DOHH2 (cell line): ENCODE data around the gene ZNF684.

ENCODE experiments used
- H3F3A ChIP-seq: fragments of 200-600 bp; sonication (generic), shearing (Covaris generic); 2 replicates; pipeline ENCODE4 v1.6.0; 2016; ENCODE audit warnings: antibody characterized with exemption, mild to moderate bottlenecking; ENCODE audit not compliant: control insufficient read depth, insufficient read depth
- H3K27ac ChIP-seq: fragments of 200-600 bp; sonication (generic); 2 replicates; pipeline ENCODE4 v1.5.1; 2014; ENCODE audit warnings: low read depth, mild to moderate bottlenecking, low read length, moderate library complexity
- H3K27me3 ChIP-seq: fragments of 200-600 bp; sonication (generic); 2 replicates; pipeline ENCODE4 v1.6.1; 2014; ENCODE audit warnings: mild to moderate bottlenecking, low read length, mixed read lengths; ENCODE audit not compliant: control insufficient read depth
- H3K36me3 ChIP-seq: fragments of 200-600 bp; sonication (generic); 2 replicates; pipeline ENCODE4 v1.6.1; 2014; ENCODE audit warnings: mild to moderate bottlenecking, low read length, moderate library complexity, mixed read lengths; ENCODE audit not compliant: control insufficient read depth
- H3K4me1 ChIP-seq: fragments of 200-600 bp; sonication (generic); 2 replicates; pipeline ENCODE4 v1.6.1; 2014; ENCODE audit warnings: mild to moderate bottlenecking, low read length, mixed read lengths; ENCODE audit not compliant: control insufficient read depth
- H3K4me2 ChIP-seq: fragments of 200-600 bp; sonication (generic); 2 replicates; pipeline ENCODE4 v1.6.0; 2014; ENCODE audit warnings: mild to moderate bottlenecking, low read length, moderate library complexity
- H3K4me3 ChIP-seq: fragments of 200-600 bp; sonication (generic); 2 replicates; pipeline ENCODE4 v1.5.1; 2014; ENCODE audit warnings: mild to moderate bottlenecking, low read length, mixed read lengths
- H3K79me2 ChIP-seq: fragments of 200-600 bp; sonication (generic); 2 replicates; pipeline ENCODE4 v1.6.1; 2014; ENCODE audit warnings: mild to moderate bottlenecking, low read length, mixed read lengths; ENCODE audit not compliant: control insufficient read depth
- H3K9me2 ChIP-seq: fragments of 200-600 bp; sonication (generic); replicated peaks from 2 replicates; pipeline ENCODE4 v1.6.1; 2014; ENCODE audit warnings: mild to moderate bottlenecking, low read length, mixed read lengths; ENCODE audit not compliant: control insufficient read depth
- H3K9me3 ChIP-seq: fragments of 200-600 bp; sonication (generic); 2 replicates; pipeline ENCODE4 v1.6.1; 2014; ENCODE audit warnings: antibody characterized with exemption, low read length, mixed read lengths; ENCODE audit not compliant: control insufficient read depth, insufficient read depth
- H4K20me1 ChIP-seq: fragments of 200-600 bp; sonication (generic); 2 replicates; pipeline ENCODE4 v1.6.0; 2014; ENCODE audit warnings: low read depth, mild to moderate bottlenecking, antibody characterized with exemption, low read length, moderate library complexity; ENCODE audit not compliant: control insufficient read depth, insufficient read depth
- EZH2phosphoT487 ChIP-seq: fragments of 200-600 bp; sonication (generic); IDR thresholded peaks from 2 replicates; pipeline ENCODE4 v1.6.1; 2017; ENCODE audit warnings: borderline replicate concordance, mild to moderate bottlenecking, antibody characterized with exemption, low read length, moderate library complexity, mixed read lengths
- TF ChIP-seq, protein P1 (sequence below): fragments of 200-600 bp; sonication (generic); IDR thresholded peaks from one replicate; pipeline ENCODE4 v1.5.1; 2014; ENCODE audit warnings: antibody characterized with exemption, mild to moderate bottlenecking, low read depth, low read length; ENCODE audit not compliant: poor library complexity, severe bottlenecking

ZNF684 gene

DNA sequence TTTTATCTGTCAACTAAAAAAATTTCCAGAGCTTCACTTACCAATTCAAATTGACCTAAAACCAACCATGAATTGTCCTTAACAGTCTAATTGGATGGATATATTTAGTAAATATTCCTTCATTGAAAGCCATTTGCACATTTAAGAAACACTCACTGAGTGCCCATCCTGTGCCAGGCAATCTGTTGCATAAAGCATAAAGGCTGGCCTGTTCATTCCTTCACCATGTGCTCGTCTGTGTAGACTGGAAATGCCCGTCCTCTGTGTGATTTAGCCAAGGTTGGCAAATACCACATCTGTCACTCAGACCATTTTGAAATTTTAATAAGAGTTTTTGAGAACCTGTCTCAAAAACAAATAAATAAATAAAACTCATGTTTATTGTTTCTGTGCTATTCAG lies 57.1 kb downstream of the ZNF684 start:
- peaks cover 16% of the 10 kb centered on the region; the same call in 1 of the 2 replicates for H3K27me3 ChIP-seq
- H3K4me2 ChIP-seq = no peak overlapping the region
- H3K4me1 ChIP-seq = no peaks in the 10 kb centered on the region
- TF ChIP-seq EZH2phosphoT487 = no peak
- TF ChIP-seq, protein P1, sequence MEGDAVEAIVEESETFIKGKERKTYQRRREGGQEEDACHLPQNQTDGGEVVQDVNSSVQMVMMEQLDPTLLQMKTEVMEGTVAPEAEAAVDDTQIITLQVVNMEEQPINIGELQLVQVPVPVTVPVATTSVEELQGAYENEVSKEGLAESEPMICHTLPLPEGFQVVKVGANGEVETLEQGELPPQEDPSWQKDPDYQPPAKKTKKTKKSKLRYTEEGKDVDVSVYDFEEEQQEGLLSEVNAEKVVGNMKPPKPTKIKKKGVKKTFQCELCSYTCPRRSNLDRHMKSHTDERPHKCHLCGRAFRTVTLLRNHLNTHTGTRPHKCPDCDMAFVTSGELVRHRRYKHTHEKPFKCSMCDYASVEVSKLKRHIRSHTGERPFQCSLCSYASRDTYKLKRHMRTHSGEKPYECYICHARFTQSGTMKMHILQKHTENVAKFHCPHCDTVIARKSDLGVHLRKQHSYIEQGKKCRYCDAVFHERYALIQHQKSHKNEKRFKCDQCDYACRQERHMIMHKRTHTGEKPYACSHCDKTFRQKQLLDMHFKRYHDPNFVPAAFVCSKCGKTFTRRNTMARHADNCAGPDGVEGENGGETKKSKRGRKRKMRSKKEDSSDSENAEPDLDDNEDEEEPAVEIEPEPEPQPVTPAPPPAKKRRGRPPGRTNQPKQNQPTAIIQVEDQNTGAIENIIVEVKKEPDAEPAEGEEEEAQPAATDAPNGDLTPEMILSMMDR = no peak
- H3K9me3 ChIP-seq = no peaks in the 10 kb centered on the region
- H3F3A ChIP-seq = no peaks in the 10 kb centered on the region
- H3K79me2 ChIP-seq = no peaks in the 10 kb centered on the region
- no peaks in the 10 kb centered on the region for H3K36me3 ChIP-seq
- no peaks in the 10 kb centered on the region for H3K9me2 ChIP-seq
- H3K27ac ChIP-seq = no peak overlapping the region
- no peaks in the 10 kb centered on the region for H4K20me1 ChIP-seq
- H3K4me3 ChIP-seq = no peak overlapping the region

DNA sequence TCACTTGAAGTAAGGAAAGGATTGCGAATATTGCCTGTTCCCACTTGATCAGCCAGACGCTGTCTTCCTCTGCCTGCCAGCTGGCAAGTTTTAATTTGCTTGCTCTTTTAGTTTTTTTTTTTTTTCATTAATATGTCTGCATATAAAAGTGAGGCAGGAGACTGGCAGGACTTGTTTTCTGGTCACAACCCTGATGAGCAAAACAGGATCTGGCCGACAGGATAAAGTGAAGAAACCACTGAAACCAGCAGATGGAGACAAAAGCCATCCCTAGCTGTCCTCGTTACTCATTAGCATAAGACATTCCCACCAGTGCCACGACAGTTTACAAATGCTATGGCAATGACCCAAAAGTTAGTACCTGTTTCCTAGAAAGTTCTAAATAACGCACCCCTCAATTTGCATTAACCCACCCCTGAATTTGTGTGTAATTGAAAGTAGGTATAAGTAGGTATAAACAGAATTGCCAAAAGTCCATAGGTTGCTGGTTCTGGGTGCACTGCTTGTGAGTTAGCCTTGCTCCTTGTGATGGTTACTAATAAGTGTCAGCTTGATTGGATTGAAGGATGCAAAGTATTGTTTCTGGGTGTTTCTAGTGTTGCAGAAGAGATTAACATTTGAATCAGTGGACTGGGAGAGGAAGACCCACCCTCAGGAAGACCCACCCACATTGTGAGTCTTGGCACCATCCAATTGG lies 60.8 kb downstream of the ZNF684 start:
- no peaks in the 10 kb centered on the region for H3F3A ChIP-seq
- H3K27me3 ChIP-seq = peaks cover 16% of the 10 kb centered on the region; the same call in 1 of the 2 replicates
- H4K20me1 ChIP-seq = no peaks in the 10 kb centered on the region
- H3K79me2 ChIP-seq = no peaks in the 10 kb centered on the region
- H3K9me3 ChIP-seq = no peaks in the 10 kb centered on the region
- H3K4me1 ChIP-seq = no peaks in the 10 kb centered on the region
- no peak overlapping the region for H3K4me2 ChIP-seq
- H3K36me3 ChIP-seq = no peaks in the 10 kb centered on the region
- TF ChIP-seq, protein P1 = peak; percentile 51
- TF ChIP-seq EZH2phosphoT487 = no peak
- no peak overlapping the region for H3K27ac ChIP-seq
- H3K9me2 ChIP-seq = no peaks in the 10 kb centered on the region
- H3K4me3 ChIP-seq = no peak overlapping the region

DNA sequence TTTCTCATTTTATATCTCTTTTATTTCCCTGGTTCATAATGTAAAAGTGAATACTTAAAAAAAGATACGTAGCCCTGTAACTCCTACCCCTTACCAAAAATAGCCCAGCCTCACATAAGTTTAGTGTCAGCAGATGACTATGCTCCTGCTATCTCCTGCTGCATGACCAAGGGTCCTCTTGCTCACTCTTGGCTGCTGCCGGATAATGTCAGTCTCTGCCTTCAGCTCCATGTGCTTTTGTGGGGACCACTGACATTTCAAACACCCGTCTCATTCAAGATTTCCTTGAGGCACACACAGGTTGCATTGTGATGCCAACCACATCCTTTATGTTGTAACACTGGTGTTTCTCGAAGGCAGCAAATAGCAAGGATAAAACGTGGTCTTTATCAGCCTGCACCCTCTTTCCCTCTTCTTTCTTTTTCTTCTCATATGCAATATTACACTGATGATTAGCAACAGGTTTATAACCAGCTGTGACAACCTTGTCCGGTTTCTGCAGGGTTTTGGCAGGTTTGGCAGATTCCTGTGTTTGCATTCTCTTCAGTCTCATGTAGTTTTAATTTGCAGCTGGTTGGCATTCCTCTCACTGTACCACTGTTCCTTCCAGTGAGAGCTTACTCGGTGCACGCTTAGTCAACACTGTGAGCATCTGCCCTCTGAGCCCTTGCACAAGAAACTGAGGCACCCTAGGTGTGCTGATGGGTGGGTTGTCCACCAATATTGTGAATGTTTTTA lies 62.2 kb downstream of the ZNF684 start:
- H3K4me1 ChIP-seq = peaks cover 2% of the 10 kb centered on the region; the same call in 1 of the 2 replicates
- no peaks in the 10 kb centered on the region for H3K79me2 ChIP-seq
- TF ChIP-seq EZH2phosphoT487 = no peak
- TF ChIP-seq, protein P1 = no peak
- no peak overlapping the region for H3K4me2 ChIP-seq
- H3K36me3 ChIP-seq = no peaks in the 10 kb centered on the region
- H3K27ac ChIP-seq = no peak overlapping the region
- no peaks in the 10 kb centered on the region for H3K9me3 ChIP-seq
- H3K27me3 ChIP-seq = peaks cover 10% of the 10 kb centered on the region
- H3K9me2 ChIP-seq = no peaks in the 10 kb centered on the region
- H3K4me3 ChIP-seq = no peak overlapping the region
- no peaks in the 10 kb centered on the region for H4K20me1 ChIP-seq
- H3F3A ChIP-seq = no peaks in the 10 kb centered on the region
